ENCODE data around the gene CEP162. TPM values are rescaled to one million over a fixed set of nuclear protein-coding genes. Genes with fewer than 3 reads are reported as not detected.
"Not testable (repeated sequence)": the region's sequence is repeated elsewhere in the genome, so short reads cannot be mapped to it uniquely, and the experiment has no call there.

CEP162 gene
- total and polyA plus RNA-seq, 2 experiments from 2014 or later = 6.2 to 9.8 TPM

GRCh38 chr6:84086545-84087429 lies 140.7 kb downstream of the CEP162 start:
- no peak for TF ChIP-seq CTCF (IDR thresholded peaks at IDR 0.05; ENCODE audit: low read depth, low read length)
- no peak overlapping the region for H3K4me3 ChIP-seq
- peaks cover 31% of the 10 kb centered on the region for H3K4me1 ChIP-seq (ENCODE audit: low read depth)
- no peak overlapping the region for H3K27ac ChIP-seq
- no peak for DNase-seq (ENCODE audit: low read depth in 1 of 2, low spot score in 1 of 2)
- H3K9me3 ChIP-seq (ENCODE audit: low read depth) = no peaks in the 10 kb centered on the region
- no peaks in the 10 kb centered on the region for H3K27me3 ChIP-seq
- no peaks in the 10 kb centered on the region for H3K36me3 ChIP-seq

- Histone ChIP-seq H3K9me3 (ENCODE audit: low read depth) (no peaks in the 10 kb centered on the region), H3K4me1 (ENCODE audit: low read depth) (peaks cover 31% of the 10 kb centered on the region), H3K27ac (no peak overlapping the region), H3K4me3 (no peak overlapping the region), H3K27me3 (no peaks in the 10 kb centered on the region), H3K36me3 (no peaks in the 10 kb centered on the region)
- no peak for DNase-seq (ENCODE audit: low read depth in 1 of 2, low spot score in 1 of 2)
- TF ChIP-seq CTCF (IDR thresholded peaks at IDR 0.05; ENCODE audit: low read depth, low read length) = no peak
Measured at GRCh38 chr6:84086056-84086455, 141.4 kb downstream of the CEP162 start.

GRCh38 chr6:84084705-84085104 lies 142.7 kb downstream of the CEP162 start:
- not testable (repeated sequence) for H3K27me3 ChIP-seq; H3K4me3 ChIP-seq; H3K9me3 ChIP-seq (ENCODE audit: low read depth); DNase-seq (ENCODE audit: low read depth in 1 of 2, low spot score in 1 of 2); H3K36me3 ChIP-seq; H3K27ac ChIP-seq
- peaks cover 31% of the 10 kb centered on the region for H3K4me1 ChIP-seq (ENCODE audit: low read depth)

GRCh38 chr6:84082689-84083265 lies 144.7 kb downstream of the CEP162 start:
- no peak for TF ChIP-seq CTCF (IDR thresholded peaks at IDR 0.05; ENCODE audit: low read depth, low read length)
- Histone ChIP-seq H3K27me3 (no peaks in the 10 kb centered on the region), H3K9me3 (ENCODE audit: low read depth) (no peaks in the 10 kb centered on the region), H3K36me3 (no peaks in the 10 kb centered on the region), H3K27ac (peak overlapping the region; percentile 77), H3K4me1 (ENCODE audit: low read depth) (peaks cover 31% of the 10 kb centered on the region), H3K4me3 (no peak overlapping the region)
- DNase-seq (ENCODE audit: low read depth in 1 of 2, low spot score in 1 of 2) = peak; percentile 22 to 42

GRCh38 chr6:84081222-84081621 lies 146.2 kb downstream of the CEP162 start:
- no peak overlapping the region for H3K27ac ChIP-seq
- H3K4me3 ChIP-seq = no peak overlapping the region
- no peak for DNase-seq (ENCODE audit: low read depth in 1 of 2, low spot score in 1 of 2)
- H3K4me1 ChIP-seq (ENCODE audit: low read depth) = peaks cover 27% of the 10 kb centered on the region
- no peaks in the 10 kb centered on the region for H3K27me3 ChIP-seq
- no peaks in the 10 kb centered on the region for H3K9me3 ChIP-seq (ENCODE audit: low read depth)
- no peaks in the 10 kb centered on the region for H3K36me3 ChIP-seq
- no peak for TF ChIP-seq CTCF (IDR thresholded peaks at IDR 0.05; ENCODE audit: low read depth, low read length)

- no peak for TF ChIP-seq CTCF (IDR thresholded peaks at IDR 0.05; ENCODE audit: low read depth, low read length)
- H3K36me3 ChIP-seq = no peaks in the 10 kb centered on the region
- no peaks in the 10 kb centered on the region for H3K27me3 ChIP-seq
- DNase-seq (ENCODE audit: low read depth in 1 of 2, low spot score in 1 of 2) = no peak
- H3K4me1 ChIP-seq (ENCODE audit: low read depth) = peaks cover 15% of the 10 kb centered on the region
- H3K9me3 ChIP-seq (ENCODE audit: low read depth) = no peaks in the 10 kb centered on the region
- no peak overlapping the region for H3K4me3 ChIP-seq
- no peak overlapping the region for H3K27ac ChIP-seq
Measured at GRCh38 chr6:84078335-84078734, 149.1 kb downstream of the CEP162 start.

Measured in cardiac muscle cell (in vitro differentiated cells and primary cell).